Activated effector memory CD4-positive, alpha-beta T cell treated with anti-CD3 and anti-CD28 coated beads, Interleukin-2, amount 50 U/mL, for 16 hours (primary cell): ENCODE measurements around the gene ZNF419.
A peak's percentile ranks its signal among the peaks of the same experiment; 100 is the strongest.
"Not testable (repeated sequence)": the region's sequence is repeated elsewhere in the genome, so short reads cannot be mapped to it uniquely, and the experiment has no call there.

Experiments used
- DNase-seq: peaks from one replicate; pipeline ENCODE4 v3.0.0-alpha.2; 2020

ZNF419 gene

DNA sequence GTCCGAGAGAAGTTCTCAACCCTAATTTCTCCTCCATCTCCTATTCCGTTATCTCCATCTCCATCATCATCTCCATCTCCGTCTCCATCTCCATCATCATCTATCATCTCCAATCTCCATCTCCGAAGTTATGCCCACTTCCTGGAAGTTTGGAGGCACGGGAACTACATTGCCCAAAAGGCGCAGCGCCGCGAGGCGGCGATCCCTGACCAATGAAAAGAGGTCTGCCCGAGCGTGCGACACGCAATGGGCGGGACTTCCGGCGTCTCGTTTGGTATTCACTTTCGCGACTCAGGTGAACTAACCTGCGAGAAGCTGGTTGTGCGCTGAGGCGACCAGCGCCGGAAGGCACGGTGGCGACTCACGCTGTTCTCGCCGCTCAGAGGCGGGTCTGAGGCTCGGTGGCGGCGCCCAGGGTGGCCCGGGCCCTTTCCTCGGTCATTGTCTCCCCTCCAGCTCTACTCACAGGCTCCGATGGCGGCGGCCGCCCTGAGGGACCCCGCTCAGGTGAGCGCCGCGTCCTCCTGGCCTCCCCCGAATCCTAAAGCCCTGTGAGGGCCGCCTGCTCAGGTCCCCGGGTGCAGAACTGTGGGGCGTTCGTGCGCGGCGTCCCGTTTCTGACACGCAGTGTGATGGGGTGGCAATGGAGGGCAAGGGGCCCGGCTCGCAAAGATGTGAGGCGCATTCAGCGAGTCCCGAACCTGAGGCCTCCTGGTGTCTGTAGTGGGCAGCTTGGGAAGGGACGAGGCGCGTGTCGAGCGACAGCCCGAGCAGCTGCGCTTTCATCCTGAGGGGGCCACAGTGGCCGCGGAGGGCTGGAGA lies at the start of gene ZNF419:
Gene ZNF419, plus strand, starts transcription at position 274 of the 822 bp plus-strand sequence. Its CDS starts 201 bp downstream, at position 475.
- peak; percentile 98 for DNase-seq

- no peak for DNase-seq
These were observed 49.6 kb upstream of the ZNF419 start for GRCh38 chr19:57437931-57438330.

DNA sequence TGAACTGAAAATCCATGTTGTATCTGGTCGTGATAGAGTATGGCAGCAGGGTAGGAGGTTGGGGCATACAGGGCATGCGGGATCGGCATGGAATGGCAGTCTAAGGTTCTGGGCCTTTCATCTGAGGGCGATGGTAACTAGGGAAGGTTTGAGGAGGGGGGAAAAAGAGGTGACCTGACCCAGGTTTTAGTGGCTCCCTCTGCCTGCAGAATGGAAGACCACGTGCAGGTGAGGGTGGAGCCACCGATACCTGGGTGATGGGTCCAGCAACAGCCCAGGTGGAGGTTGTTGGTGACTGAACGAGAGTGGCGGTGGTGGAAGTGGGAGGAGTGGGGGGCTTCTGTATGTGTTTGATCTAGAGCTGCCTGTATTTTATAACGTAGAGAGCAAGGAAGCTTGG lies 48.6 kb upstream of the ZNF419 start:
- DNase-seq = no peak

DNA sequence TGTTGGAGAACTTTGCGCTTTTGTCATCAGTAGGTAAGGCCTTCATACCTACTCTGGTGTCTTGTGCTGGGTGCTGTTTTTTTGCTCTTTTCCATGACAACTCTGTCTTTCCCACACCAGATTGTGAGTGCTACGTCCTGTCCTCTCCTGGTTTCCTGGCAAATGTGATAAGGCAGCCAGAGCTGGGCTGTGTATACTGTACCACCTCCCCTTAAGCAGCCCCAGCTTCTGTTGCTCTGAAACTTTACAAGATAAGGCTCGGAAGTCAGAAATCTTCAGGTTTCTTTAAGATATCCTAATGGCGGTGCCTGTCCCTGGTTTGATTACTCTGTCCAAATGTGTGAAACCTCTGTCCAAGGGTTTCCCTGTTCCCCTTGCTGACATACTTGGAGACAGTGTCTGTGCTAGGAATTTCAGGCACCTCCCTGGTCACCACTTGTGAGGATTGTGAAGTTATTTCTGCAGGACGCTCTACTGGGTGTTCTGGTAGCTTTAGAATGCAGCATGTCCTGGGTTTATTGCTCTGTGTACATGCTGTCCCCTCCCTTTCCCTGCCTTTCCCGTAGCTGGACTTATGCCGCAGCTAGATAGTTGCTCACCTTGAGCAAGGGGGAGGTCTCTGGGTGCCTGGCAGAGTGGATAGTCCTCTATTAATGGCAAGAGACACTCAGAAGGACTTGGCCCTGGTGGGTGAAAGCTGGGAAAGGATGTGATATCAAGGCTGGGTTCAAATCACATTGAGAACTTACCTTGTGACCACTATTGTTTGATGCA lies 45.4 kb upstream of the ZNF419 start:
- DNase-seq = no peak

DNA sequence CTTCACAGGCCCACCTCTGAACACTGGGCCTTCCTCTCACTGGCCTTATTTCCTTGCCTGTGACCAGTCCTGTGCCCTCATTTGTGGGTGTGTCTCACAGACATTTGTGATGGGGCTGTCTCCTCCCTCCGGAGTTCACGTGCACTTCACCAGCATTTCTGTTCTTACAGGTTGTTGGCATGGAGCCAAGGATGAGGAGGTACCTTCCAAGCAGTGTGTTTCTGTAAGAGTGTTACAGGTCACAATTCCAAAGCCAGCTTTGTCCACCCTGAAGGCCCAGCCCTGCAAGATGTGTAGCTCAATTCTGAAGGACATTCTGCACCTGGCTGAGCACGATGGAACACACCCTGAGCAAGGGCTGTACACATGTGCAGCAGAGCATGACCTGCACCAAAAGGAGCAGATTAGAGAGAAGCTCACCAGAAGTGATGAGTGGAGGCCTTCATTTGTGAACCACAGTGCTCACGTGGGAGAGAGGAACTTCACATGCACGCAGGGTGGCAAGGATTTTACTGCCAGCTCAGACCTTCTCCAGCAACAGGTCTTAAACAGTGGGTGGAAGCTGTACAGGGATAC lies 44.3 kb upstream of the ZNF419 start:
- DNase-seq = no peak

DNA sequence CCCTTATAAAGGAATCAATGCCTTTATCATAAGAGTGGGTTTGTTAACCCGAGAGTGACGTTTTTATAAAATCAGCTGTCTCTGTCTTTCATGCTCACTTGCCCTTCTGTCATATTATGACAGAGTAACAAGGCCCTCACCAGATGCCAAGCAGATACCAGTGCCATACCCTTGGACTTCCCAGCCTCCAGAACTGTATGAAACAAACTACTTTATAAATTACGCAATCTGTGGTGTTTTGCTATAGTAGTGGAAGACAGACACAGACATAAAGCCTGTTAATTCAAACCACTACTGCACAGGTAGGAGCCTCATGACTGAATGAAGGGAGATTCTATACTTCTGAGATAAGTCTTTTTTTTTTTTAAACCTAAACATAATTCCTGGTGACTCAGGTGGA lies 35.2 kb upstream of the ZNF419 start:
- no peak for DNase-seq

- DNase-seq = no peak
These were observed 21.7 kb upstream of the ZNF419 start for GRCh38 chr19:57465680-57466381.

DNA sequence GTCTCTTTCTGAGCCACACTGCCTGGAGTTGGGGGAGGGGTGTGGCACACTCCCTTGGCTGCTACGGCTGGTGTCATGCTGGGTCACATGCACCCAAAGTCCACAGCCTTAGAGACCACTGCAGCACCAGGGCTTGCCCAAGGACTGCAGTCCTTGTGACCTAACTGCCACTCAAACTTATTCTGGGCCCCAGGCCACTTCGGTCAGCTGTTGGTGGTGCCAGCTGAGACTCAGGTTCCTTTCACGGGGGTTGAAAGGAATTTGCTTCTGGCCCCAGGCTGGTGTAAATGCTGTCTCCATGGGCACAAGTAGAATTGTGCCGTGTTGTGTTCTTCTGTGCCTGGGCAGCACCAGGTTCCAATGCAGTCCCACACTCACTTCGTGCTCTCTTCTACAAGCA lies 21.1 kb upstream of the ZNF419 start:
- no peak for DNase-seq

DNA sequence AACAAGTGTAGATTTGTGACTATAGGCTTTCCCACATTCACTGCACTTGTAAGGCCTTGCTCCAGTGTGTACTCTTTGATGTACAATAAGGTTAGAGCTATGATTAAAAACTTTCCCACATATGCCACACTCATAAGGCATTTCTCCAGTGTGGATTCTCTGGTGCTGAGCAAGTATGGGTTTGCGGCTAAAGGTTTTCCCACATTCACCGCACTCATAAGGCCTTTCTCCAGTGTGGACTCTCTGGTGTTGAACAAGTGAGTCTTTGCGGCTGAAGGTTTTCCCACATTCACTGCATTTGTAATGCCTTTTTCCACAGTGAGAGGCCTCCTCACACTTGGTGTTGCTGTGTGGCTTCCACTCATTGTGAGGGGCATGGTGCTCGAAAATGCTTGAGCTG lies 13.9 kb upstream of the ZNF419 start:
- DNase-seq = no peak

DNA sequence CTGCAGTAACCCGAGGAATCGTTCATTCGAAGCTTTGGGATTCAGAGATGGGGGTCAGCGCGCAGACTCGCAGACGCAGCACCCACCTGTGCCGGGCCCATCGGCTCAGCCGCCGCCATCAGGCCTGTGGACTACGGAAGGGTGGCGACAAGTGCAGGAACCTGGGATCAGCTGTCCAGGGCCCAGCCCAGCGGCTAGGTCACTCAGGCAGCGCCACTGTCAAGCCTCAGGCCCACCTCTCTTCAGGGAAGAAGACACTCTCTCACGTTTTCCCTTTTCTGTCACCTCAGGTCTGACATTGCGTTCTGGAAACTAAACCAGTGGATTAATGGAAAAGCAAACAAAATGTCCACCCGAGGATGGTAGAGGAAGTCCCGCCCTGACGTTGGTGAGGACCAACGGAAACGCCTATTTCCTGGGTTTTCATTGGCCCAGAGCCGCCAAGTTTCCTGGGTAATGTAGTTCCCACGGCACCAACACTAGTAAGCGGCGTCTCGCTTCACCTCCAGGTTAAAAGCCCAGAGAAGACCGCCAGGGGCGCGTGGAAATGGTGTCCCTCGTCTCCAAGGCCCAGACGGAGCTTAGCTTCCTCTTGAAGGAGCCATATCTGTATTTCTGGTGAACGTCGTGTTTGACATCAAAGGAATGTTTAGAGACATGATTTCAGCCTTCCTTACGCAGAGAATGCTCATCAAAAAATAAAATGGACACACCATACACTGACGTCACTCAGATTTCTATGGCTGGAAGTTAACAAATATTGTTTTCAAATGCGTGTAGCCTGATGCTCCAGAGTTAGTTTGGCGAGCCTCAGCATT lies 10.2 kb upstream of the ZNF419 start, which contains the start of gene ZNF772:
Gene ZNF772, minus strand, starts transcription at position 376 of the 818 bp plus-strand sequence. Its CDS starts 257 bp downstream, at position 119.
- peak; percentile 94 for DNase-seq

- not testable (repeated sequence) for DNase-seq
These were observed 722 bp downstream of the ZNF419 start for GRCh38 chr19:57488299-57488644.

GRCh38 chr19:57499332-57499679 lies 11.8 kb downstream of the ZNF419 start:
- DNase-seq = not testable (repeated sequence)

DNA sequence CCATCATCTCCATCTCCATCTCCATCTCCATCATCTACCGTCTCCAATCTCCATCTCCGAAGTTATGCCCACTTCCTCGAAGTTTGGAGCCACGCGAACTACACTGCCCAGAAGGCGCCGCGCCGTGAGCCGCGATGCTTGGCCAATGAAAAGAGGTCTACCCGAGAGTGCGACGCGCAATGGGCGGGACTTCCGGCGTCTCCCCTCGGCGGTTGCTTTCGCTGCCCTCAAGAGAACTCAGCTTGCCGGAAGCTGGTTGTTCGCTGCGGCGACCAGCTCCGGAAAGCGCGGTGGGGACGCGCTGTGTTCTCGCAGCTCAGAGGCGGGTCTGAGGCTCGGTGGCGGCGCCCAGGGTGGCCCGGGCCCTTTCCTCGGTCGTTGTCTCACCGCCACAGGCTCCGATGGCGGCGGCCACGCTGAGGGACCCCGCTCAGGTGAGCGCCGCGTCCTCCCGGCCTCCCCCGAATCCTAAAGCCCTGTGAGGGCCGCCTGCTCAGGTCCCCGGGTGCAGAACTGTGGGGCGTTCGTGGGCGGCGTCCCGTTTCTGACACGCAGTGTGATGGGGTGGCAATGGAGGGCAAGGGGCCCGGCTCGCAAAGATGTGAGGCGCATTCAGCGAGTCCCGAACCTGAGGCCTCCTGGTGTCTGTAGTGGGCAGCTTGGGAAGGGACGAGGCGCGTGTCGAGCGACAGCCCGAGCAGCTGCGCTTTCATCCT lies 12.3 kb downstream of the ZNF419 start, which contains the start of gene ZNF773:
Gene ZNF773, plus strand, starts transcription at position 259 of the 716 bp plus-strand sequence. Its CDS starts 143 bp downstream, at position 402.
- peak; percentile 98 for DNase-seq

DNA sequence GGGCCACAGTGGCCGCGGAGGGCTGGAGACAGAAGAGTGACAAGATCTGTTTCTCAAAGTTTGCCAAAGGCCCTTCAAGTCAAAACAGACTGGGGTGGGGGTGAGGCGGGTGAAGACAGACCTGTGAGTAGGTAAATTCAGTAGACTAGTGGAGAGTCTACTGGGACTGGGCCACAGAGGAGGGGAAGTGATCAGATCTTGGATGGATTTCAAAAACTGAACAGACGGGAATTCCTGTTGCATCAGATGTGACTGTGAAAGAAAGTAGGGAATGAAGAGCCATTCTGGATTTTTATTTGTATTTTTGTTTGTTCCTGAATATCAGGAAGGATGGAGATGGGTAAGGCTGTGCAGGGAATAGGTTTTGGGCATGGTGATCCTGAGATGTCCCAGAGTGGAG lies 12.8 kb downstream of the ZNF419 start:
- not testable (repeated sequence) for DNase-seq

- no peak for DNase-seq
These were observed 18.6 kb downstream of the ZNF419 start for GRCh38 chr19:57506163-57506562.

DNA sequence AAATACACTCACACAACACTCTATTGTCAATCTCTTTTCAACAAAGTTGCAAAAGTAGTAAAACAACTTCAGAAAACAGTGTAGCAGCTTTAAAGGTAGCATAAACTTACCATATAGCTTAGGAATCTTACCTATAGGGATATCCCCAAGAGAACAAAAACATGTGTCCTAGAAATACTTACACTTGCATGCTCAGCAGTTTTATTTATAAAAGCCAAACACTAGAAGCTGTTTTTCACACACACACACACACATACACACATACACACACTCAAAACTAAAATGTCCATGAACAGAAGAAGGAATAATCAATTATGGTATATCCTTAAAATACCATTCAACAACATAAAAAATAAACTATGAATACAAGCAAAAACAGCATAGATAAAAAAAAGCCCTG lies 23.9 kb downstream of the ZNF419 start:
- DNase-seq = no peak

- DNase-seq = no peak
These were observed 25.3 kb downstream of the ZNF419 start for GRCh38 chr19:57512845-57513244.

DNA sequence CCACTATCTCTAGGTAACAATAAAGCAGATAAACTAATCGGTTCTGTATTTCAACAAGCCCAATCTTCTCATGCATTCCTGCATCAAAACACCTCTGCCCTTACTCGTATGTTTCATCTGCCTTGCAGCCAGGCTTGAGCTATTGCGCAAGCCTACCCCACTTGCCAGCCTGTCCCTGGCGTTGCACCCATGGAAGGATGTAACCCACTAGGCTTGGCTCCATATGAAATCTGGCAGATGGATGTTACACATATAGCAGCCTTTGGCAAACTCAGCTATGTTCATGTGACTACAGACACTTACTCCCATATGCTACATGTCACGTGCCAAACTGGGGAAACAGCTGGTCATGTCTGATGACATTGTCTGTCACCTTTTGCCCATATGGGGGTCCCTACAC lies 27.7 kb downstream of the ZNF419 start:
- DNase-seq = no peak

- DNase-seq = not testable (repeated sequence)
These were observed 30.5 kb downstream of the ZNF419 start for GRCh38 chr19:57518021-57518420.

GRCh38 chr19:57527136-57527881 lies 39.8 kb downstream of the ZNF419 start, which contains the start of gene ZNF549:
ZNF549 (plus strand) TSS chr19:57527356; CDS start chr19:57527574, 218 bp downstream.
- DNase-seq = peak; percentile 95
